Ascending aorta (tissue), 2 donors: ENCODE data around the gene GPATCH8. TPM values are rescaled to one million over a fixed set of nuclear protein-coding genes. Genes with fewer than 3 reads are reported as not detected.

Experiments used
- DNase-seq, 2 donors: peaks; one replicate each; pipeline ENCODE4 v3.0.0-alpha.2; 2019; ENCODE audit warnings: low spot score in 2 of 2
- H3K27ac ChIP-seq, 2 donors: fragments of 200-600 bp; sonication (generic); one replicate each; pipeline ENCODE4 v1.5.1; 2016 to 2017; ENCODE audit warnings: mild to moderate bottlenecking in 1 of 2
- H3K27me3 ChIP-seq: fragments of 200-600 bp; sonication (generic); one replicate; pipeline ENCODE4 v1.5.1; 2017
- H3K36me3 ChIP-seq, 2 donors: fragments of 200-600 bp; sonication (generic); one replicate each; pipeline ENCODE4 v1.5.1; 2016
- H3K4me1 ChIP-seq, 2 donors: fragments of 200-600 bp; sonication (generic); one replicate each; pipeline ENCODE4 v1.5.1; 2016 to 2017; ENCODE audit warnings: mild to moderate bottlenecking in 1 of 2
- H3K4me3 ChIP-seq, 2 donors: fragments of 200-600 bp; sonication (generic); one replicate each; pipeline ENCODE4 v1.5.1; 2016 to 2017; ENCODE audit warnings: mild to moderate bottlenecking in 1 of 2
- H3K9me3 ChIP-seq, 2 donors: fragments of 200-600 bp; sonication (generic); one replicate each; pipeline ENCODE4 v1.5.1; 2016
- CTCF ChIP-seq, 3 experiments: fragments of 200-600 bp in 2 of 3; fragments of 450-650 bp in 1 of 3; sonication (generic) in 2 of 3; IDR thresholded peaks; one replicate each; pipeline ENCODE4 v1.5.1; 2016 to 2019; ENCODE audit warnings: antibody characterized with exemption in 3 of 3, mild to moderate bottlenecking in 1 of 3, moderate library complexity in 1 of 3
- intact Hi-C: fragments of 100-400 bp; cut with DNase I; formaldehyde crosslinking; loops from one replicate; pipeline ENCODE4 v1.15.1; 2023
- total RNA-seq: library from RNA; depleted of rRNA; stranded (reverse); fragments of >200 nt; gene quantifications from one replicate; pipeline ENCODE4 v1.1.0, GENCODE V29; 2016

Gene GPATCH8
- total RNA-seq, 1 donor from 2014 or later: 13.3 TPM

DNA sequence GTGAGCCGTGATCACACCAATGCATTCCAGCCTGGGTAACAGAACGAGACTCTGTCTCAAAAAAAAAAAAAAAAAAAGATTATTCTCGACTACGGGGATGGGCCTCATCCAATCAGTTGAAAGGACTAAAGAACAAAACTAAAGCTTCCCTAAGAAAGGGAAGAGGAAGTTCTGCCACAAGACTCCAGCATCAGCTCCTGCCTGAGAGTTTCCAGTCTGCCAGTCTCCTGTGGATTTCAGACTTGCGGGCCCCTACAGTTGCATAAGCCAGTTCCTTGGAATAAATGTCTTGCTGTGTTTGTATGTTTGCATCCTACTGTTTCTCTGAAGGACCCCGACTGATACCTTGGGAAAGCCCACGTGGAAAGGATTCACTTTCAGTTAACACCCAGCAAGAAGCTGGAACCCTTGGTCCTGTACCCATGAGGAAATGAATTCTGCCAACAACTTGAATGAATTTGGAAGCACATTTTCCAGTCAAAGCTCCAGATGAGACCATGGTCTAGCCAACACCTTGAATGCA, 27.8 kb upstream of the GPATCH8 start:
- Histone ChIP-seq H3K27ac (no peak overlapping the region), H3K4me1 (peaks cover 5% of the 10 kb centered on the region in 2 donors), H3K9me3 (no peaks in the 10 kb centered on the region), H3K27me3 (no peaks in the 10 kb centered on the region), H3K36me3 (no peaks in the 10 kb centered on the region), H3K4me3 (no peak overlapping the region)
- no peak for TF ChIP-seq CTCF (IDR thresholded peaks at IDR 0.05)
- intact Hi-C loops: loop anchor here (10.0 kb wide), 1 partner anchor 54 kb away; no protein-coding TSS in a partner anchor
- DNase-seq: no peak

DNA sequence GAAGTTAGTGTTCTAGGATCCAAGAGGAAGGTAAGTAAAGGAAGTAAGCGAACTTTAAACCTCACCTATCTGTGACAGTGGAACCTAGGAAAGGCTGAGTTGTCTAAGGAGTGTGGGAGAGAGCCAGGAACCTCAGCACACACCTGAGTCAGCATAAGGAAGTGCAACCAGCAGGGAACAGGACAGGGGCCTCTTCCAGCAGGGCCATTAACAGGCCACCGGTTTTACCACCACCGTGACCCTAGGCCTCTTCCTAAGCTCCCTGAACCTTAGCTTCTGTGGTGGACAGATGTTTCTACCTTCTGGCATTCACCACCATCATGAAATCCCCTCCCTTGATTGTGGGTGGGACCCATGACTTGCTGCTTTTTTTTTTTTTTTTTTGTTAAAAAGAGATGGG, 26.7 kb upstream of the GPATCH8 start:
- H3K27me3 ChIP-seq: no peaks in the 10 kb centered on the region
- intact Hi-C loops: loop anchor here (10.0 kb wide), 1 partner anchor 55 kb away; no protein-coding TSS in a partner anchor
- no peak for DNase-seq

DNA sequence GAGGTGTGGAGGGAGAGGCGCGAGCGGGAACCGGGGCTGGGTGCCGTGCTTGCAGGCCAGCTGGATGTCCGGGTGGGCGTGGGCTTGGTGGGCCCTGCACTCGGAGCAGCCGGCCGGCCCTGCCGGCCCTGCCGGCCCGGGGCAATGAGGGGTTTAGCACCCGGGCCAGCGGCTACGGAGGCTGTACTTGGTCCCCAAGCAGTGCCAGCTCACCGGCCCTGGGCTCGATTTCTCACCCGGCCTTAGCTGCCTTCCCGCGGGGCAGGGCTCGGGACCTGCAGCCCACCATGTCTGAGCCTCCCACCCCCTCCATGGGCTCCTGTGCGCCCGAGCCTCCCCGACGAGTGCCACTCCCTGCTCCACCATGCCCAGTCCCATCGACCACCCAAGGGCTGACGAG, 24.7 kb upstream of the GPATCH8 start:
- Histone ChIP-seq H3K4me1 (no peaks in the 10 kb centered on the region), H3K4me3 (no peak overlapping the region), H3K9me3 (no peaks in the 10 kb centered on the region), H3K27me3 (no peaks in the 10 kb centered on the region), H3K27ac (no peak overlapping the region), H3K36me3 (no peaks in the 10 kb centered on the region)
- no peak for DNase-seq
- TF ChIP-seq CTCF (IDR thresholded peaks at IDR 0.05): no peak
- intact Hi-C loops: no loop called here

More for the DNA sequence above, 26.7 kb upstream of the GPATCH8 start:
- Histone ChIP-seq H3K9me3 (no peaks in the 10 kb centered on the region), H3K4me3 (no peak overlapping the region), H3K27ac (no peak overlapping the region), H3K4me1 (peaks cover 5% of the 10 kb centered on the region in 2 donors), H3K36me3 (no peaks in the 10 kb centered on the region)
- no peak for TF ChIP-seq CTCF (IDR thresholded peaks at IDR 0.05)

DNA sequence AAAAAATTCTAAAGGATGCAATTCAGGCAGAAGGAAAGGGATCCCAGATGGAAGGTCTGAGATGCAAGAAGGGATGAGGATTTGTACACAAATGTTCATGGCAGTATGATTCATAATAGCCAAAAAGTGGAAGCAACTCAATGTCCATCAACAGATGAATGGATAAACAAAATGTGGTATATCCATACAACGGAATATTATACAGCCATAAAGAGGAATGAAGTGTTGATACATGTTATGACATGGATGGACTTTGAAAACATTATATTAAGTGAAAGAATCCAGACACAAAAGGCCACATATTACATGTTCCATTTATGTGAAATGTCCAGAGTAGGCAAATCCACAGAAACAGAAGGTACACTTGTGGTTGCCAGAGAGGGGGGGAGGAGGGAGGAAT, 23.9 kb upstream of the GPATCH8 start:
- H3K27ac ChIP-seq: no peak overlapping the region
- intact Hi-C loops: no loop called here
- no peak for TF ChIP-seq CTCF (IDR thresholded peaks at IDR 0.05)
- H3K4me1 ChIP-seq: no peaks in the 10 kb centered on the region
- H3K9me3 ChIP-seq: no peaks in the 10 kb centered on the region
- no peaks in the 10 kb centered on the region for H3K27me3 ChIP-seq
- DNase-seq: no peak
- H3K36me3 ChIP-seq: no peaks in the 10 kb centered on the region
- no peak overlapping the region for H3K4me3 ChIP-seq

DNA sequence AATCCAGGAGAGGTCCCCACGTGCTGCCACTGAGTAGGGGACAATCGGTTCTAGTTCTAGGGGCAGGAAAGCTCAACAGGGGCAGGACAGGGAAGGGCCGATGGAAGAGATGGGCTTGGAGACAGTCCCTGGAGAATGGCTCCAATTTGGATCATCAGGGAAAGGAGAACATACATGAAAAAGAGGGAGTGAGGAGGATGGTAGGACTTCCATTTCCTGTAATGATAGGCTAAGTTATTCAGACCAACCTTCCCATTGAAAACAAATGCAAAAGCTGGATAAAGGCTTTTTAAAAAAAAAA, 20.4 kb upstream of the GPATCH8 start:
- no peak for TF ChIP-seq CTCF (IDR thresholded peaks at IDR 0.05)
- H3K9me3 ChIP-seq: no peaks in the 10 kb centered on the region
- DNase-seq: no peak
- no peaks in the 10 kb centered on the region for H3K27me3 ChIP-seq
- intact Hi-C loops: no loop called here
- no peaks in the 10 kb centered on the region for H3K36me3 ChIP-seq
- H3K4me1 ChIP-seq: no peaks in the 10 kb centered on the region
- no peak overlapping the region for H3K4me3 ChIP-seq
- H3K27ac ChIP-seq: no peak overlapping the region
